Activated T-cell treated with anti-CD3 and anti-CD28 coated beads, Interleukin-2, amount 50 U/mL, for 4 hours (primary cell): ENCODE measurements around the gene CDC20. TPM values are rescaled to one million over a fixed set of nuclear protein-coding genes. Genes with fewer than 3 reads are reported as not detected.

Experiments
- ATAC-seq, 2 donors: fragments of 200-7000 bp; cut with Tn5 transposase; one replicate each; pipeline ENCODE4 v1.10.0; 2021
- DNase-seq: peaks from one replicate; pipeline ENCODE4 v3.0.0-alpha.2; 2020
- H3K27me3 Mint-ChIP-seq: one replicate; pipeline ENCODE4 v1.8.0; 2021; ENCODE audit warnings: low read depth, mixed read lengths
- H3K36me3 Mint-ChIP-seq: one replicate; pipeline ENCODE4 v1.8.0; 2022; ENCODE audit warnings: mixed read lengths; ENCODE audit not compliant: insufficient read depth
- H3K4me1 Mint-ChIP-seq: one replicate; pipeline ENCODE4 v1.8.0; 2021; ENCODE audit warnings: low read depth, mixed read lengths
- H3K4me3 Mint-ChIP-seq: one replicate; pipeline ENCODE4 v1.8.0; 2021; ENCODE audit warnings: mild to moderate bottlenecking, moderate library complexity, mixed read lengths
- H3K9me3 Mint-ChIP-seq: one replicate; pipeline ENCODE4 v1.8.0; 2021; ENCODE audit warnings: mixed read lengths
- total RNA-seq, 3 donors: library from RNA; stranded (reverse); gene quantifications; one replicate each; pipeline ENCODE4 v1.2.1, GENCODE V29; 2021

CDC20 gene
- total RNA-seq, 3 donors from 2014 or later: 47.3 to 70.1 (median 60.3) TPM

GRCh38 chr1:43345120-43345519, 13.7 kb upstream of the CDC20 start:
- ATAC-seq: no peak
- no peaks in the 10 kb centered on the region for H3K9me3 Mint-ChIP-seq
- no peak overlapping the region for H3K4me3 Mint-ChIP-seq
- no peaks in the 10 kb centered on the region for H3K36me3 Mint-ChIP-seq
- H3K4me1 Mint-ChIP-seq: peaks cover 6% of the 10 kb centered on the region
- DNase-seq: no peak
- H3K27me3 Mint-ChIP-seq: no peaks in the 10 kb centered on the region

GRCh38 chr1:43346636-43347035, 12.1 kb upstream of the CDC20 start:
- no peaks in the 10 kb centered on the region for H3K27me3 Mint-ChIP-seq
- no peak overlapping the region for H3K4me3 Mint-ChIP-seq
- ATAC-seq: no peak
- no peak for DNase-seq
- peaks cover 6% of the 10 kb centered on the region for H3K4me1 Mint-ChIP-seq
- H3K9me3 Mint-ChIP-seq: no peaks in the 10 kb centered on the region
- no peaks in the 10 kb centered on the region for H3K36me3 Mint-ChIP-seq

GRCh38 chr1:43348343-43348808, 10.4 kb upstream of the CDC20 start:
- no peaks in the 10 kb centered on the region for H3K9me3 Mint-ChIP-seq
- H3K27me3 Mint-ChIP-seq: no peaks in the 10 kb centered on the region
- ATAC-seq (no peak), DNase-seq (no peak)
- H3K4me1 Mint-ChIP-seq: peaks cover 6% of the 10 kb centered on the region
- H3K4me3 Mint-ChIP-seq: no peak overlapping the region
- no peaks in the 10 kb centered on the region for H3K36me3 Mint-ChIP-seq

- no peaks in the 10 kb centered on the region for H3K36me3 Mint-ChIP-seq
- H3K27me3 Mint-ChIP-seq: no peaks in the 10 kb centered on the region
- ATAC-seq: peak; percentile 79 to 85
These were observed 9.8 kb upstream of the CDC20 start for GRCh38 chr1:43348809-43349593.

GRCh38 chr1:43349594-43350306, 9.0 kb upstream of the CDC20 start:
- Mint-ChIP-seq H3K27me3 (no peaks in the 10 kb centered on the region), H3K4me3 (peak overlapping the region; percentile 68), H3K36me3 (no peaks in the 10 kb centered on the region), H3K4me1 (peaks cover 6% of the 10 kb centered on the region), H3K9me3 (no peaks in the 10 kb centered on the region)
- ATAC-seq: no peak
- no peak for DNase-seq

More at GRCh38 chr1:43348809-43349593, 9.8 kb upstream of the CDC20 start:
- Mint-ChIP-seq H3K4me3 (peak overlapping the region; percentile 68), H3K9me3 (no peaks in the 10 kb centered on the region), H3K4me1 (peaks cover 6% of the 10 kb centered on the region)
- peak; percentile 42 for DNase-seq

GRCh38 chr1:43350976-43351375, 7.8 kb upstream of the CDC20 start:
- Mint-ChIP-seq H3K4me1 (peaks cover 6% of the 10 kb centered on the region), H3K4me3 (no peak overlapping the region)

GRCh38 chr1:43351421-43352350, 7.1 kb upstream of the CDC20 start:
- Mint-ChIP-seq H3K36me3 (no peaks in the 10 kb centered on the region), H3K4me3 (no peak overlapping the region), H3K27me3 (no peaks in the 10 kb centered on the region), H3K4me1 (peaks cover 6% of the 10 kb centered on the region), H3K9me3 (no peaks in the 10 kb centered on the region)
- DNase-seq (no peak), ATAC-seq (no peak)

More at GRCh38 chr1:43350976-43351375, 7.8 kb upstream of the CDC20 start:
- ATAC-seq (no peak), DNase-seq (no peak)
- H3K36me3 Mint-ChIP-seq: no peaks in the 10 kb centered on the region
- no peaks in the 10 kb centered on the region for H3K9me3 Mint-ChIP-seq
- H3K27me3 Mint-ChIP-seq: no peaks in the 10 kb centered on the region

- DNase-seq (no peak), ATAC-seq (no peak)
- Mint-ChIP-seq H3K36me3 (no peaks in the 10 kb centered on the region), H3K9me3 (no peaks in the 10 kb centered on the region), H3K4me1 (peaks cover 6% of the 10 kb centered on the region), H3K4me3 (no peak overlapping the region), H3K27me3 (no peaks in the 10 kb centered on the region)
These were observed 6.5 kb upstream of the CDC20 start for GRCh38 chr1:43352351-43352705.

GRCh38 chr1:43352881-43353280, 5.9 kb upstream of the CDC20 start:
- no peaks in the 10 kb centered on the region for H3K27me3 Mint-ChIP-seq
- H3K4me3 Mint-ChIP-seq: no peak overlapping the region
- ATAC-seq (no peak), DNase-seq (no peak)
- H3K36me3 Mint-ChIP-seq: no peaks in the 10 kb centered on the region
- H3K4me1 Mint-ChIP-seq: peaks cover 8% of the 10 kb centered on the region
- H3K9me3 Mint-ChIP-seq: no peaks in the 10 kb centered on the region

- Mint-ChIP-seq H3K27me3 (no peaks in the 10 kb centered on the region), H3K9me3 (no peaks in the 10 kb centered on the region), H3K36me3 (no peaks in the 10 kb centered on the region), H3K4me1 (peaks cover 17% of the 10 kb centered on the region), H3K4me3 (no peak overlapping the region)
- ATAC-seq (no peak), DNase-seq (no peak)
These were observed 4.3 kb upstream of the CDC20 start for GRCh38 chr1:43354471-43354870.

GRCh38 chr1:43354936-43355335, 3.8 kb upstream of the CDC20 start:
- Mint-ChIP-seq H3K9me3 (no peaks in the 10 kb centered on the region), H3K4me1 (peaks cover 17% of the 10 kb centered on the region), H3K27me3 (no peaks in the 10 kb centered on the region), H3K4me3 (no peak overlapping the region), H3K36me3 (no peaks in the 10 kb centered on the region)
- no peak for ATAC-seq
- DNase-seq: no peak

GRCh38 chr1:43357251-43357650, 1.5 kb upstream of the CDC20 start:
- H3K27me3 Mint-ChIP-seq: no peaks in the 10 kb centered on the region
- H3K4me1 Mint-ChIP-seq: peaks cover 20% of the 10 kb centered on the region
- H3K4me3 Mint-ChIP-seq: peak overlapping the region; percentile 19
- no peak for ATAC-seq
- H3K36me3 Mint-ChIP-seq: no peaks in the 10 kb centered on the region
- no peaks in the 10 kb centered on the region for H3K9me3 Mint-ChIP-seq
- DNase-seq: no peak

GRCh38 chr1:43358121-43358745, 548 bp upstream of the CDC20 start:
- peak overlapping the region; percentile 91 for H3K4me3 Mint-ChIP-seq
- no peak for DNase-seq
- no peaks in the 10 kb centered on the region for H3K9me3 Mint-ChIP-seq
- H3K36me3 Mint-ChIP-seq: peaks cover 2% of the 10 kb centered on the region
- ATAC-seq: peak; percentile 9 to 15
- H3K27me3 Mint-ChIP-seq: no peaks in the 10 kb centered on the region
- H3K4me1 Mint-ChIP-seq: peaks cover 20% of the 10 kb centered on the region

- peaks cover 9% of the 10 kb centered on the region for H3K36me3 Mint-ChIP-seq
- no peaks in the 10 kb centered on the region for H3K9me3 Mint-ChIP-seq
These were observed 915 bp downstream of the CDC20 start for GRCh38 chr1:43359696-43360095.

More at GRCh38 chr1:43359696-43360095, 915 bp downstream of the CDC20 start:
- Mint-ChIP-seq H3K4me3 (peak overlapping the region; percentile 91), H3K27me3 (no peaks in the 10 kb centered on the region), H3K4me1 (peaks cover 20% of the 10 kb centered on the region)
- DNase-seq: no peak
- ATAC-seq: no peak
